ENCODE measurements around the gene PLCXD1. TPM values are rescaled to one million over a fixed set of nuclear protein-coding genes. Genes with fewer than 3 reads are reported as not detected.
"Not testable (repeated sequence)": the region's sequence is repeated elsewhere in the genome, so short reads cannot be mapped to it uniquely, and the experiment has no call there.

Gene PLCXD1
- total RNA-seq, 1 donor from 2014 or later, result 14.0 TPM

GRCh38 chrX:255923-256331 is 25.3 kb upstream of the PLCXD1 start:
- Histone ChIP-seq H3K36me3 (no peaks in the 10 kb centered on the region), H3K27me3 (no peaks in the 10 kb centered on the region), H3K4me1 (no peaks in the 10 kb centered on the region), H3K9me3 (no peaks in the 10 kb centered on the region), H3K4me3 (no peak overlapping the region), H3K27ac (no peak overlapping the region)
- TF ChIP-seq POLR2A (IDR thresholded peaks at IDR 0.05) (no peak), POLR2AphosphoS5 (IDR thresholded peaks at IDR 0.05; ENCODE audit: insufficient read depth in 1 of 2, low read depth in 1 of 2) (no peak), CTCF (IDR thresholded peaks at IDR 0.05) (no peak)
- no peak for DNase-seq (ENCODE audit: extremely low spot score in 2 of 2)
- intact Hi-C loops (cut with DNase I), result no loop called here

- H3K36me3 ChIP-seq; H3K27me3 ChIP-seq; DNase-seq (ENCODE audit: extremely low spot score in 2 of 2); H3K9me3 ChIP-seq; intact Hi-C loops (cut with DNase I); H3K4me1 ChIP-seq; H3K27ac ChIP-seq; H3K4me3 ChIP-seq: not testable (repeated sequence)
Measured at GRCh38 chrX:257054-257453, 24.1 kb upstream of the PLCXD1 start.

- Histone ChIP-seq H3K27me3 (no peaks in the 10 kb centered on the region), H3K36me3 (no peaks in the 10 kb centered on the region), H3K4me1 (no peaks in the 10 kb centered on the region), H3K27ac (no peak overlapping the region), H3K4me3 (no peak overlapping the region), H3K9me3 (no peaks in the 10 kb centered on the region)
- intact Hi-C loops (cut with DNase I), result no loop called here
- TF ChIP-seq POLR2A (IDR thresholded peaks at IDR 0.05), result no peak
- DNase-seq (ENCODE audit: extremely low spot score in 2 of 2), result no peak
Measured at GRCh38 chrX:257681-258289, 23.4 kb upstream of the PLCXD1 start.

- TF ChIP-seq CTCF (IDR thresholded peaks at IDR 0.05), result no peak
- no peak for TF ChIP-seq POLR2AphosphoS5 (IDR thresholded peaks at IDR 0.05; ENCODE audit: insufficient read depth in 1 of 2, low read depth in 1 of 2)
- TF ChIP-seq POLR2A (IDR thresholded peaks at IDR 0.05), result no peak
- Histone ChIP-seq H3K4me3 (no peak overlapping the region), H3K27ac (no peak overlapping the region), H3K9me3 (no peaks in the 10 kb centered on the region), H3K4me1 (no peaks in the 10 kb centered on the region), H3K36me3 (no peaks in the 10 kb centered on the region), H3K27me3 (no peaks in the 10 kb centered on the region)
- no peak for DNase-seq (ENCODE audit: extremely low spot score in 2 of 2)
- intact Hi-C loops (cut with DNase I), result no loop called here
Measured at GRCh38 chrX:258291-259040, 22.7 kb upstream of the PLCXD1 start.

GRCh38 chrX:259692-260355 is 21.4 kb upstream of the PLCXD1 start:
- TF ChIP-seq POLR2A (IDR thresholded peaks at IDR 0.05), result no peak
- TF ChIP-seq POLR2AphosphoS5 (IDR thresholded peaks at IDR 0.05; ENCODE audit: insufficient read depth in 1 of 2, low read depth in 1 of 2), result no peak
- no peak for TF ChIP-seq CTCF (IDR thresholded peaks at IDR 0.05)
- Histone ChIP-seq H3K4me1 (no peaks in the 10 kb centered on the region), H3K9me3 (no peaks in the 10 kb centered on the region), H3K36me3 (no peaks in the 10 kb centered on the region), H3K4me3 (no peak overlapping the region), H3K27me3 (no peaks in the 10 kb centered on the region), H3K27ac (no peak overlapping the region)
- DNase-seq (ENCODE audit: extremely low spot score in 2 of 2), result no peak
- intact Hi-C loops (cut with DNase I), result no loop called here

All from vagina (tissue), 2 donors.